Measurements from ENCODE around the gene CXCL14.

CXCL14 gene, protein sequence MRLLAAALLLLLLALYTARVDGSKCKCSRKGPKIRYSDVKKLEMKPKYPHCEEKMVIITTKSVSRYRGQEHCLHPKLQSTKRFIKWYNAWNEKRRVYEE

GRCh38 chr5:135578685-135579341, at the start of gene CXCL14:
CXCL14 (minus strand) TSS chr5:135578991; CDS start chr5:135578778, 213 bp downstream.
- DNase-seq = peak; percentile 49 to 69

- DNase-seq = no peak
These were observed 47.8 kb upstream of the CXCL14 start for GRCh38 chr5:135626636-135627035.

GRCh38 chr5:135625961-135626360, 47.2 kb upstream of the CXCL14 start:
- no peak for DNase-seq

- DNase-seq = no peak
These were observed 46.7 kb upstream of the CXCL14 start for GRCh38 chr5:135625486-135625885.

DNA sequence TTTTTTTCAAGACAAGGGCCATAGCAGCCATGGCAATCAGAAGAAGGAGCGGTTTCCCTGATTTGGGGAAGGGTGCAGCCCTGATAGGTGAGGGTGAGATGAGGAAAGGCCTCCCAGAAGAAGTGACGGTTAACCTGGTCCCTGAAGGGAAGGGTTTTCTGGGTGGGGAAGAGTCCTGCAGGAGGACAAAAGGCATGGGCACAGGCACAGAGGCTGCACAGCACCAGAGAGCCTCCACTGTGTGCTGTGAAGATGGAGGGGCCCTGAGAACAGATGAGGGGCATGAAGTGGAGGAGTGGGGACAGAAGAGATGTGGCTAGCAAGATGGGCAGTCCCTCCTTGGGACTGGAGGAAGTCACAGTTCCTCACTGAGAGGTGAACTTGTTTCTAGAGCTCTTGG, 46.3 kb upstream of the CXCL14 start:
- DNase-seq = no peak

- no peak for DNase-seq
These were observed 44.5 kb upstream of the CXCL14 start for GRCh38 chr5:135623186-135623715.

DNA sequence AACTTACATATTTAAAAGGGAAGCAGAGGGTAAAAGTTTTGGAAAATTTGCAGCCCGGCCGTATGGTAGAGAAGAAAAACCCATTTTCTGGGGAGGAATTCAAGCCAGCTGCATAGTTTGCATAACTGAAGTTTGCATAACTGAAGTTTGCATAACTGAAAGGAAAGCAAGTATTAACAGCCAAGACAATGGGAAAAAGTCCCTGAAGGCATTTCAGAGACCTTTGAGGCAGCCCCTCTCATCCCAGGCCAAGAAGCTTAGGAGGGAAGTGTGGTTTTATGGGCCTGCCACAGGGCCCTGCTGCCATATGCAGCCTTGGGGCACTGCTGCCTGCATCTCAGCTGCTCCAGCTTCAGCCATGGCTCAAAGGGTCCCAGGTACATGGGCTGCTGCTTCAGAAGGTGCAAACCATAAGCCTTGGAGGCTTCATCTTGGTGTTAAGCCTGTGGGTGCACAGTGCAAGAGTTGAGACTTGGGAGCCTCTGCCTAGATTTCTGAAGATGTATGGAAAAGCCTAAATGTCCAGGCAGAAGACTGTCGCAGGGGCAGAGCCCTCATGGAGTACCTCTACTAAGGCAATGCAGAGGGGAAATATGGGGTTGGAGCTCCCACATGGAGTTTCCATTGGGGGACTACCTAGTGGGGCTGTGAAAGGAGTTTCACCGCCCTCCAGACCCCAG, 36.9 kb upstream of the CXCL14 start:
- DNase-seq = no peak

- DNase-seq = no peak
These were observed 36.4 kb upstream of the CXCL14 start for GRCh38 chr5:135615171-135615570.

- DNase-seq = no peak
These were observed 31.2 kb upstream of the CXCL14 start for GRCh38 chr5:135609981-135610380.

DNA sequence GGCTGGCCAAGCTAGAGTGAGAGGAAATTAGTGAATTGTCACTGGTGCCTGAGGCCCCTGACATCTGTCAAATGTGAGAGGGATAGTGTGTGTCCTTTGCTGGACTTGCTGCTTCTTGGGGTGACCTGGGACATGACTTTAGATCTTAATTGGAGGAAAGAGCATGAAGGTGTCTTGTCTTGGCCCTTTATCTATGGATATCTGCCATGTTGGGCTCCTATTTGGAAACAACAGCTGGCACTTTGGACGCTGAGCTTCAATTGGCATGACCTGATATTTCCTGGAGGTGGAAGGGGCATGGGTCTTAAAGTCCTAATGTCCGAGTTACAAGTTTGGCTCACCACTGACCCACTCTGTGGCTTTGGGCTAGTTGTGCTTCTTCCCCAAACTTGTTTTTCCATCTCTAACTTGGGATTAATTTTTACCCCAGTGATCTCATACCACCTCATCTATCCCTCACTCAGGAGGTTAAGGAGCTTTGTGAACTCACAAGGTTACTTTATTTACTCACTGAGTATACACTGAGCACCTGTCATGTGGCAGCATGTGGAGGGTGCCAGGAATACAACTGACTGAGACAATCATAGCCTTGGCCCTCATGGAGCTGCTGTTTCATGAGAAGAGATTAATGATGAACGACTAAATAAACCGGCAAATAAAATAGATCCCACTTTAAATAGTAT, 30.1 kb upstream of the CXCL14 start:
- DNase-seq = no peak

GRCh38 chr5:135608361-135608760, 29.6 kb upstream of the CXCL14 start:
- DNase-seq = no peak

DNA sequence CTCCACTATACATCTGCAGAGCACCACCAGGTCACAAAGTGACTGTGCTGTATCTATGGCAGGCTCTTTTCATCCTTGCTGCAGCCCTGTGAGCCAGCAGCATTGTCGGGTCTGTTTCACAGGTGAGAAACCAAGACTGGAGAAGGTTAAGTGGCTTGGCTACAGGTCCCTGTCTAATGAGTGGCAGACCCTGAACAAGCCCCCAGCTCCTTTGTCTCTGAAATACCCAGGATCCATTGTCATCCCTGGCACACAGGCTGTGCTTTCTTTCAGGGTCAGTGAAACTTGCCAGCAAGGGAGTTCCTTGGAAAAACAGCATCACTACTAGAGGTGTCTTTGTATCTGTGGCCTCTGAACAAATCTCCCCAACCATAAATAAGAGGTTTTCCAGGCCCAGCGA, 27.6 kb upstream of the CXCL14 start:
- no peak for DNase-seq

GRCh38 chr5:135605221-135605620, 26.4 kb upstream of the CXCL14 start:
- no peak for DNase-seq

DNA sequence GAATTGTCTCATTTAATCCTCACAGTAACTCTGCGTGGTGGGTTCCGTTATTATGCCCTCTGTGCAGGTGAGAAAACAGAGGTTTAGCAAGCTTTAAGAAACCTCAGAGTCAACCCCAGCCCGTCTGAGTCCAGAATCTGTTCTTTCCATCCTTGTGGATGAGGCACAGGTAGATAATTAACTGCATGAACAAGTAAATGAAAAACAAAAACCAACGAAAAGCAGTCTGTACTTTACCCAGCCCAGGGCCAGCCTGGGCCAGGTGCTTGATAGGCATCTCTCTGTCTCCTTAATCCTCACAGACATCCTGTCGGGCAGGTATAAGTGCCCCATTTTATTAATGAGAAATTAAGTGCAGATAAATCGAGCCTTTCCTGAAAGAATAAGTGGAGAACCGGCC, 25.3 kb upstream of the CXCL14 start:
- no peak for DNase-seq

DNA sequence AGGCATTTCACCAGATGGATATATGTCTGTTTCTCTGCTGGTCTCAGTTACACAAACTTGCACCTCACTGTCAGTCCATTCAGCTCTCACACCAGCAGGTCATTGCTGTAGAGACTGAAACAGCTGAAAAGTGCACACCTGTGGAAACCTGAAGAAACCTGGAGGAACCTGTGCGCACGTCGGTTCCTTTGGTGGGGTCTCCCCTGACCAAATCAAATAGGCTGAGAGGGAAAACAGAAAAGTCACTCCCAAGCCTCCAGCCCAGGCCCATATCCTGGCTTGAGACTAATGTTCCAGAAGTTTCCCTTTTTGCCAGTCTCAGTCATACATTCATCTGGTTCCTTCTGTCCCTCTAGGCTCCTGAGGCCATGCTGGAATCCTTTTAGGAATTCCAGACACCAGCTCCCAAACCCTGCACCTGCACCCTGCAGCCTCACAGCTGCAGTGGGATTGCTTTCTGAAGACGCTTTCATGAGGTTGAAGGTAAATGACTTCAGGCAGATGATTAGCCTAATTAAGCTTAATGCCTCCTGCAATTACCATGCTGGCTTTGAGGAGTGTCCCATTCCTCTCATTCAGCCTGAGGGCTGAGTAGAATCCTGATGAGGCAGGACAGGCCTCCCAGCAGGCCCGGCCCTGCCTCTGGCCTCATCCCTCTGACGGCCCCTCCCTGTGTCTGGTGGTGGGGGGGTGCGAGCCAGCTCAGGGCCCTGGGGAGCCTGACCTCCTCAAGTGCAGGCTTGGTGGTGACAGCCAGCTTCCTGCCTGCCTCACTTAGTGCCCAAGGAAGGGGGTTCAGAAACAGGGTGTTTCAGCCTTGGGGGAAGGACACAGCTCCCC, 24.3 kb upstream of the CXCL14 start:
- no peak for DNase-seq

DNA sequence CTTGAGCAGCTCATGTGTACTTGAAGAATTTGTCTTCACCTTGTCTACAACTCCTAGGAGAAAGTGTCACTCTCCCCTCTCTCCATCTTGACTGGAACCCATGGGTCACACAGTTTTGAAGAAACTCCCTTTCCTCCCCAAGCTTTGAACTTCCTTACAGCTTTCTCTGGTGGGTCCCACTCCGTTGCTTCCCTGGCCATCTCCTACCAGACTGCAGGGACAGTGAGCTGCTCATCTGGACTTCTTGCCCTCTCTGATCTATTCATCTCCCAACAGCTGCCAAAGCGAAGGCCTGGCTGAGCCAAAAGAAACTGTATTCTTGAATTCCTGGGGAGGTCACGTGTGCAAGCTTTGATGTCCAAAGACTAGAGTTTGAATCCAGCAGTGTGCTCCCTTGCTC, 22.7 kb upstream of the CXCL14 start:
- DNase-seq = no peak

DNA sequence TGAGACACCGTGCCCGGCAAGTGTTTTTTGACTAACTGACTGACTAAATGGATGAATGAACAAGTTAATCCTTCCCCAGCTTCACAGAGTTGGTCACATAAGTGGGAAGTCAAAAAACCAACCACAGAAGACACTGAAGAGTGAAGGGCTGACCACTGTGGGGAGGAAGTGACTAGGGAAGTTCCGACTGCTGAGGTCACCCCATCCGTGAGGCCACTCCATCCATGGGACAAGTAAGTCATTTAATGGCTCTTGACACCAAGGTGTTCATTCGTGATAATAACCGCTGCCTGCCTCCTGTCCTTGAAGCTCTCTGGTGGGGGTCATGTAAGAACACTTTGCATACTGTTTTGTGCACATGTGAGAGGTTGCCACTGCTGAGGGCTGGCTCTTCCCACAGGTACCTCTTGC, 22.2 kb upstream of the CXCL14 start:
- no peak for DNase-seq

GRCh38 chr5:135600152-135600570, 21.4 kb upstream of the CXCL14 start:
- DNase-seq = no peak

GRCh38 chr5:135599421-135600151, 20.8 kb upstream of the CXCL14 start:
- no peak for DNase-seq

DNA sequence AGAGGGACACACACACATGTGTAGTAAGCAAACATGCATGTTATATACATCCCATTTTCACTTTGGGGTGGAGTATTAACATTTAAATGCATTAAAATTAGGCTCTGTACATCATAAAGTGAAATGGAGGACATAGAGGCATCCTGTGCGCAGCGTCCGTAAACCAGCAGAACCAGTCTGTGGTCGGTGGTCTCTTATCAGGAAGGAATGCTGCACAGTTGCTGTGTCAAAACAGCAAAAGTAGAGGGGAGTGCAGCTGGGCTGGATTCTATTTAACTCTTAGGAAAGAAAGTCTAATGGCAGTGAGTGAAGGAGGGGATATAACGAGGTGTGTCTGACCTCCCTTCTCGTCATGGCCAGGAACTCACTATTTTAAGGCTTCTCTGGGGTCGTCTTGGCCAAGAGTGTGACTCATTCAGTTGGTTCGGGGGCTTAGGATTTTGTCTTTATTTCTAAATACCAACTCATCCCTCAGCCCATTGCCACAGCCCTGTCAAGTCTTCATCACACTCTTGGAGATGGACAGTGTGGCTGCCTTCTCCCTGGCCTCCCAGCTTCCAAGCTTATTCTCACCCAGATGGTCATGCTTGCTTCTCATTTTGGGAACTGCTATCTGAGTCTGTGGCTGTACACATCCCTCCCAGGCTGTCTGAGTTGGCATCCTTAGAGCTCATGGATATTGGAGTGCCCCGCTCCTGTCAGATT, 20.1 kb upstream of the CXCL14 start:
- DNase-seq = no peak

DNA sequence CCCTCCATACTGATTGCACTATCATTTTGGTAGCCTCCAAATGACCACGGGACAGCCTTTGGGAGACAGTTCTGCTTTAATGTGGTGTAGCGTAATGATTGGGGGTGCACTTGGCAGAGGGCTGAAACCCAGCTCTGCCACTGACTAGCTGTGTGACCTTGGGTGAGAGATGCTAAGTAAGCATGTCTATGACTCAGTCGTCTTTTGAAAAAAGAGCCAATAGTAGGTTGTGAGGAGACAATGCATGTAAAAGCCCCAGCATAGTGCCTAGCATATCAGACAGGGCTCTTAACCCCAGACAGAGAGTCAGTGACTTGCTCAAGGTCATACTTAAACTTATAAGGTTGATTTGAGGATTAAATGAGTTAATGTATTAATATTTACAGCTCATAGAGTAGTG, 18.0 kb upstream of the CXCL14 start:
- DNase-seq = no peak

Measured in NCI-H524 (cell line).